T-helper 1 cell (primary cell): Measurements from ENCODE around the gene REXO1.
A peak's percentile ranks its signal among the peaks of the same experiment; 100 is the strongest.
"Not testable (repeated sequence)": the region's sequence is repeated elsewhere in the genome, so short reads cannot be mapped to it uniquely, and the experiment has no call there.

Source experiments
- DNase-seq, 5 donors: peaks; one replicate each; pipeline ENCODE4 v3.0.0-alpha.2; 2012 to 2020

The REXO1 gene

GRCh38 chr19:1813192-1814182 is 34.8 kb downstream of the REXO1 start:
- no peak for DNase-seq

DNA sequence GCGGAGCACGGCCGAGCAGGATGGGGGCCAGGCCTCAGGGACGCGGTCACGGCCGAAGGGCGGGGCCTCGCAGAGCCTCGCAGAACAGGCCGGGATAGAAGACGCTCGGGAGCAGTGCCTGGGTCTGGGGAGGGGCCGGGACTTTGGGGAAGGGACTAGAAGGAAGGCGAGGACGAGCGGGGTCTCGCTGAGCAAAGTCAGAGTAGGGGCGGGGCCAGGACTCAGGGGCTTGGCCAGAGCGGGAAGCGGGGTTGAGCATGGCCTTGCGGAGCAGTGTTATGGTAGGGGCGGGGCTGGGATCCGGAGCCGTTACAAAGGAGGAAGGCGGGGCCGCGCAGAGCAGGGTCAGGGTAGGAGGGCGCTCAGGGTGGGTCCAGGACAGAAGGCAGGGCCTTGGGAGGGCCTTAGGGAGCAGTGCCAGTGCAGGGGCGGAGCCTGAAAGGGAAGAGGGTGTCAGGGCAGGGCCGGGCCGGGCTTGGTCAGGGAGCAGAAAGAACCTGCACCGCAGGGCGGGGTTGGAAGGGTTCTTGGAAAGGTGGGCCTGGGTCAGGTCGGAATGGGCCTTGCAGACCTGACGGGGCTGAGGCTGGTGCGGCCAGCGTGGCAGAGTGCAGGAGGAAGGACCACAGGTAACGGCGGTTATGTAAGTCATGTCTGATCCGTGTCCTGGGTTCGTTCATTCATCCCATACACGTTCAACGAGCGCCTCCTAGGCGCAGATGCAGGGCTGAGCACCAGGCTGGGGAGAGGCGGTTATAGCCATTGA is 35.7 kb downstream of the REXO1 start:
- peak; percentile 75 to 98 (median 80) for DNase-seq

DNA sequence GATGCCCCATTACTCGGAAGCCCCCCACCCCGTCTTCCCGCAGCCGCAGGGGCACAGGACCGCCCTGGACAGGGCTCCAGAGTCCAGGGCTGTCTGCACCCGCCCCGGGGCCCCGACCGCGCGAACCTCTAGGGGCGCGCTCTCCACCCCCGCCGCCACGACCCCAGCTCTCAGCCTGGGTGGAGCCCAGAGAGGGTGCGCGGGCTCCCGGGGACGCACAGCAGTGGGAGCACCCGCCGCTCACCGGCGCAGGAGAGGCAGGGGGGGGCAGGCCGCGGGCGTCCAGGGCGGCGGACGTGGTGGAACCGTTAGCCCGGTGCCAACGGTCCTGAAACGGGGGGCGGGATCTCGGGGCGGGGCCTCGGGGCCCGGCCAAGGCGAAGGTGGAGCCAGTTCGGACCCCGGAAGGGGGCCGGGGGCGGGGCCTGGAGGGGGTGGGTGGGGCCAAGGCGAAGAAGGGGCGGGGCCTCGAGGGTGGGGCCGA is 36.3 kb downstream of the REXO1 start, which contains the start of gene ATP8B3:
TSS of gene ATP8B3 (minus strand) at position 335 of the 484 bp plus-strand sequence. CDS start 540 bp downstream, outside the sequence.
- peak in 4 of 5 donors; percentile 64 to 75 (median 70) for DNase-seq

GRCh38 chr19:1811472-1811894 is 36.8 kb downstream of the REXO1 start:
- DNase-seq = peak in 2 of 5 donors; percentile 39

DNA sequence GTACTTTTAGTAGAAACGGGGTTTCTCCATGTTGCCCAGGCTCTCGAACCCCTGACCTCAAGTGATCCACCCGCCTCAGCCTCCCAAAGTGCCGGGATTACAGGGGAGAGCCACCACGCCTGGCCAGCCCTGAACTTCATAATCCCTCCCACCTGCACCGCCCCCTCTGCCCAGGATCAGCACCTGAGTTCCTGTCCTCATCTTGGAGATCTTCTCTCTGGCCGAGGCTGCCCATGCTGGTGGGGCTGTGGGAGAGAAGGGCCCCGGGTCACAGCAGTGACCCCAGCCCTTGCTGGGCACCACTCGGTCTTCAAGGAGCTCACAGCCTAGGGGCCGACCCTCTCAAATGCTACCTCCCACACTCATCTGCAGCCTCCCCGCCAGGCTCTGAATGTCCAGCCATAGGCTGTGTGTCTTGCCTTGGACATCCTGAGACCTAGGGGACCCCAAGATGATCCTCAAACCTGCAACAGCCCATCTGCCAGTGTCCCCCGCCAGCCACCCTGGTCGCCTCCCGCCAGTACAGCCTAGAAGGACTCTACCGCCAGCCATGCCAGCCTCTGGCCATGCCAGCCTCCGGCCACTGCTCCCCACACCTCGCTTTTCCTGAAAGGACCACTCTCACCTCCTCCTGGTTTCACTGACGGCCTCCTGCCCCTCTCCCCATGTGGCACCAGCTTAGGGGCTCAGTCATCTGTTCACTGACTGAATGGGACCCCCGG is 37.7 kb downstream of the REXO1 start:
- no peak for DNase-seq

GRCh38 chr19:1809678-1810077 is 38.6 kb downstream of the REXO1 start:
- DNase-seq = no peak

DNA sequence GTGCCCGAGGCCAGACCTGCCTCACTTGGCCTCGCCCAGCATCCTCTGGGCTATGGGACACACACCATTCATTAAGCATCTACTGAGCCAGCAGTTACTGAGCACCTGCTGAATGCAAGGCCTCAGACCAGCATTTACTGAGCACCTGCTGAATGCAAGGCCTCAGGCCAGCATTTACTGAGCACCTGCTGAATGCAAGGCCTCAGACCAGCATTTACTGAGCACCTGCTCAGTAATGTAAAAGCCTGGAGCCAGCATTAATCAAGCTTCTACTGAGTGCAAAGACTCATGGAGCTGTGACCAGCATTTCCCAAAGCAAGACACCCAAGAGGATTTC is 39.9 kb downstream of the REXO1 start:
- DNase-seq = no peak

DNA sequence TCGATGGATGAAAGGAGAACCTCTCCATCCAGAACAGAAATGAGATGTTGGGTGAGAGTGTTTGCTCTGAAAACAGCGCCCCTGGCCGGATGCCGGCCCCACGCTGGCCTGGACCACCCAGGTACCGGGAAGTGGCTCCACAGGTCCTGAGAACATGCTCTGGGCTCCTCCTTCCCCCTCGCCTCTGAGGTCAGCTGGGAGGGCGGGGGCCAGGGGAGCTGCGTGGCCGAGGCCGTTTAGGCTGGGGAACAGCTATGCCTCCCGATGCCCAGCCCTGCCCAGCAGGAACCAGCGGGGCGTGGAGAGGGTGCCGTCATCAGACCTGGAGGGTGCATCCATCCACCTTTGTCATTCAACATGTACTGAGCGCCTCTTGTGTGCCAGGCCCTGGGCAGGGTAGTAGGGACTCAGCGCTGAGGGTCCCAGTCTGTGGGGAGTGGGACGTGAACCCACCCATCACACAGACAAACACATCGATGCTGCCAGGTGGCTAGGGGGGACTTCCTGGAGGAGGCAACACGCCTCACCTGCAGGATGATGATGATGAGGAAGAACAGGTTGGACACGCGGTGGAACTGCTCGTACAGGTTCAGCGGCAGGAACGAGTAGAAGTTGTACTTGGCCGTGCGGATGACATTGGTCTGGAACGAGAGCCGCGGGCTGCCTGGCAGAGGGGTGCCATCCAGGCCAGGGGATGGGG is 40.4 kb downstream of the REXO1 start:
- DNase-seq = no peak

GRCh38 chr19:1807030-1807694 is 41.1 kb downstream of the REXO1 start:
- no peak for DNase-seq

- no peak for DNase-seq
These were observed 41.9 kb downstream of the REXO1 start for GRCh38 chr19:1806184-1807029.

GRCh38 chr19:1805401-1806183 is 42.7 kb downstream of the REXO1 start:
- no peak for DNase-seq

GRCh38 chr19:1804858-1805257 is 43.4 kb downstream of the REXO1 start:
- DNase-seq = no peak

GRCh38 chr19:1799695-1800342 is 48.5 kb downstream of the REXO1 start:
- no peak for DNase-seq

GRCh38 chr19:1797313-1797712 is 51.0 kb downstream of the REXO1 start:
- DNase-seq = not testable (repeated sequence)

GRCh38 chr19:1796395-1797142 is 51.7 kb downstream of the REXO1 start:
- DNase-seq = no peak

GRCh38 chr19:1794424-1795172 is 53.7 kb downstream of the REXO1 start:
- no peak for DNase-seq

GRCh38 chr19:1791879-1792278 is 56.4 kb downstream of the REXO1 start:
- DNase-seq = no peak
